Omental fat pad (tissue), 4 donors: ENCODE data around the gene FBXO38. TPM values are rescaled to one million over a fixed set of nuclear protein-coding genes. Genes with fewer than 3 reads are reported as not detected.

Experiments
- ATAC-seq: fragments of 150-250 bp; one replicate; pipeline ENCODE4 v1.9.1; 2016; ENCODE audit warnings: mild to moderate bottlenecking, moderate library complexity; ENCODE audit not compliant: low FRiP score
- DNase-seq: peaks from one replicate; pipeline ENCODE4 v3.0.0-alpha.2; 2019; ENCODE audit warnings: low spot score
- CTCF ChIP-seq, 3 donors: fragments of 450-650 bp; IDR thresholded peaks; one replicate each; pipeline ENCODE4 v1.5.1; 2016 to 2017; ENCODE audit warnings: antibody characterized with exemption in 3 of 3, mild to moderate bottlenecking in 3 of 3, moderate library complexity in 2 of 3
- total RNA-seq, 4 donors: library from RNA; depleted of rRNA; stranded (reverse); fragments of >200 nt; gene quantifications; one replicate each; pipeline ENCODE4 v1.1.0, GENCODE V29; 2016

FBXO38 gene
- total RNA-seq, 4 donors from 2014 or later = 27.1 to 82.5 (median 53.6) TPM

DNA sequence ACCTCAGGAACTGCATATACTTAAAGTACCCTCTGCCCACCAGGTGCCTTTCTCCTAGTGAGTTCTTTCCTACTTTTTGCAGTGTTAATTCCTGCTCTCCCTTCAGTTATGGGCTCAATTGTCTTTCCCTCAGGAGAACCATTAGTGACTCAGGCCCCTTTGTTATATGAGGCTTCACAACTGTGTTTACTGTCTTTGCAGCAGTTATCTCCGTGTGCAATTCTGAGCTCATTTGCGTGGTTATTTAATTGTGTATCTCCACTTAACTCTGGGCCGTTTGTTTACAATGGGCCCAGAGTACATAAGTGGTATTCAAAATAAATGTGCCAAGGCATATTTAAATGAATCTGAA is 9.6 kb downstream of the FBXO38 start:
- ATAC-seq = no peak
- TF ChIP-seq CTCF (IDR thresholded peaks at IDR 0.05) = no peak
- no peak for DNase-seq

DNA sequence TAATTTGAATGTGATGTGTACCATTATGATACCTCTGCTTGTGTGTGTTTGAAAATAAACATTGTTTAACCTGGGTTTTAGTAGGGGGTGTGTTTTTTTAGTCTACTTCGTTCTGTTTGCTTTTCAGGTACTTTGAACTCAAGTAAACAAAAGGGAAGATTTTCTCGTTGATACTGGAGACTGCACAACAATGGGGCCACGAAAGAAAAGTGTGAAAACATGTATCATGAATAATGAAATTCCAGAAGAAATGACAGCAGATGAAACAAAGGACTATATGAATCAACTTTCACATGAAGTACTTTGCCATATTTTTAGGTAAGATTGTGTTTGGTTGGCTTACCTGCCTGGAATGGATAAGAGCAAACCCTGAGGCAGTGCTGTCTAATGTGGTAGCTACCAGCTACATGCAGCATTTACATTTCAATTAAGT is 10.8 kb downstream of the FBXO38 start:
- no peak for ATAC-seq
- no peak for TF ChIP-seq CTCF (IDR thresholded peaks at IDR 0.05)
- no peak for DNase-seq

- ATAC-seq (no peak), DNase-seq (no peak)
- TF ChIP-seq CTCF (IDR thresholded peaks at IDR 0.05) = no peak
Measured at GRCh38 chr5:148395031-148395430, 11.3 kb downstream of the FBXO38 start.

- DNase-seq = no peak
- ATAC-seq = no peak
- TF ChIP-seq CTCF (IDR thresholded peaks at IDR 0.05) = no peak
Measured at GRCh38 chr5:148397968-148398595, 14.3 kb downstream of the FBXO38 start.

DNA sequence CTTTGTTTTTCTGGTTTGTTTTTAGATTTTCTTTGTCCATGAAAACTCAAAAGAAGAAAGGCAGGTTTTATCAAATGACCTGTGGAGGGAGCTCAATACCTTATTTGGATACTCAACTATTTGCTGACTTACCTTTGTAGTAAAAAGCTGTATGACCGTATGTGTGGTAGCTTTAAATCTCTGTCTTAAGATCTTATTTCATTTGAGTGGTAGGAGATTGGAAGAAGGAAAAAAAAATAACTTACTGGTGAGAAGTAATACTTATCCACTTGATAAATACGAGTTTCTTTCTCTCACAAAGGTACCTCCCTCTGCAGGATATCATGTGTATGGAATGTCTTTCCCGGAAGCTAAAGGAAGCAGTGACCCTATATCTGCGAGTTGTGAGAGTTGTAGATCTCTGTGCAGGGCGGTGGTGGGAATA is 15.0 kb downstream of the FBXO38 start:
- ATAC-seq (no peak), DNase-seq (no peak)
- no peak for TF ChIP-seq CTCF (IDR thresholded peaks at IDR 0.05)

GRCh38 chr5:148401604-148402003 is 17.8 kb downstream of the FBXO38 start:
- ATAC-seq = no peak

More at GRCh38 chr5:148401604-148402003, 17.8 kb downstream of the FBXO38 start:
- no peak for DNase-seq
- TF ChIP-seq CTCF (IDR thresholded peaks at IDR 0.05) = no peak
